CMK (cell line): ENCODE results near the gene GRM4.

Experiments
- DNase-seq: peaks from one replicate; pipeline ENCODE4 v3.0.0-alpha.2; 2010; ENCODE audit warnings: low read depth

The GRM4 gene

GRCh38 chr6:34082864-34083626 is 62.8 kb downstream of the GRM4 start:
- no peak for DNase-seq

GRCh38 chr6:34082348-34082747 is 63.5 kb downstream of the GRM4 start:
- no peak for DNase-seq

- no peak for DNase-seq
Observed at GRCh38 chr6:34080357-34080756, 65.5 kb downstream of the GRM4 start.

GRCh38 chr6:34079899-34080298 is 66.0 kb downstream of the GRM4 start:
- no peak for DNase-seq

GRCh38 chr6:34075906-34076305 is 70.0 kb downstream of the GRM4 start:
- no peak for DNase-seq

GRCh38 chr6:34074064-34074742 is 71.7 kb downstream of the GRM4 start:
- DNase-seq: no peak

- DNase-seq: no peak
Observed at GRCh38 chr6:34073540-34073939, 72.3 kb downstream of the GRM4 start.

- no peak for DNase-seq
Observed at GRCh38 chr6:34072727-34073126, 73.2 kb downstream of the GRM4 start.

- no peak for DNase-seq
Observed at GRCh38 chr6:34071884-34072379, 74.0 kb downstream of the GRM4 start.

- DNase-seq: no peak
Observed at GRCh38 chr6:34071136-34071883, 74.6 kb downstream of the GRM4 start.

GRCh38 chr6:34070315-34071135 is 75.4 kb downstream of the GRM4 start:
- no peak for DNase-seq

GRCh38 chr6:34068462-34069044 is 77.3 kb downstream of the GRM4 start:
- no peak for DNase-seq

GRCh38 chr6:34067814-34068213 is 78.1 kb downstream of the GRM4 start:
- DNase-seq: no peak

- DNase-seq: no peak
Observed at GRCh38 chr6:34066772-34067770, 78.8 kb downstream of the GRM4 start.

GRCh38 chr6:34066218-34066571 is 79.7 kb downstream of the GRM4 start:
- no peak for DNase-seq

- DNase-seq: no peak
Observed at GRCh38 chr6:34065466-34066217, 80.2 kb downstream of the GRM4 start.

- no peak for DNase-seq
Observed at GRCh38 chr6:34064675-34065074, 81.2 kb downstream of the GRM4 start.

- no peak for DNase-seq
Observed at GRCh38 chr6:34063651-34064050, 82.2 kb downstream of the GRM4 start.

- no peak for DNase-seq
Observed at GRCh38 chr6:34062815-34063214, 83.1 kb downstream of the GRM4 start.

GRCh38 chr6:34062156-34062555 is 83.7 kb downstream of the GRM4 start:
- DNase-seq: no peak
